T1000 (cell line): ENCODE measurements around the gene MAML2.
A peak's percentile ranks its signal among the peaks of the same experiment; 100 is the strongest.

Source experiments
- DNase-seq: peaks from one replicate; lab custom pipeline; 2025; ENCODE audit warnings: mixed read lengths; lab: John Stamatoyannopoulos, UW

The MAML2 gene

DNA sequence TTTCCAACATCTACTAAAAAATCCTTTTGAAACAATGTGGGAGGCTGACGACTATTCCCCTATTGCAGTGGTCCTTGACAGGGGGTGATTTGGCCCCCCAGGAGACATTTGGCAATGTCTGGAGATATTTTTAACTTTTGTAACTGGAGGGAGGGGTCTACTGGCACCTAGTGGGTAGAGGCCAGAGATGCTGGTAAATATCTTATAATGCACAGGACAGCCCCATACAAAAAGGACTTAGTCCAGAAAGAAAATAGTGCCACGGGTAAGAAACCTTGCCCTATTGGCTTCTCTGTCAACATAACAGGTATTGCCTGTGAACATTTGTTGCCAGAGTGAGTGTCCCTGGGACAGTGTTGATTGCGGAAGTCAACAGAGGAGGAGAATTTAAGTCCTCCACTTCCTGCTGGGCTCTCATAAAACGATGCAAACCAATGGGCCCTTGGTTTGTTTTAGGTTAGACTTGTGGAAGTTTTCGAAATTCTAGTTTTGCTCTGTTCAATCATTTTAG, 101.6 kb downstream of the MAML2 start:
- DNase-seq = no peak

- DNase-seq = no peak
Observed at GRCh38 chr11:96238563-96239135, 104.3 kb downstream of the MAML2 start.

GRCh38 chr11:96237766-96238266, 105.2 kb downstream of the MAML2 start:
- no peak for DNase-seq

DNA sequence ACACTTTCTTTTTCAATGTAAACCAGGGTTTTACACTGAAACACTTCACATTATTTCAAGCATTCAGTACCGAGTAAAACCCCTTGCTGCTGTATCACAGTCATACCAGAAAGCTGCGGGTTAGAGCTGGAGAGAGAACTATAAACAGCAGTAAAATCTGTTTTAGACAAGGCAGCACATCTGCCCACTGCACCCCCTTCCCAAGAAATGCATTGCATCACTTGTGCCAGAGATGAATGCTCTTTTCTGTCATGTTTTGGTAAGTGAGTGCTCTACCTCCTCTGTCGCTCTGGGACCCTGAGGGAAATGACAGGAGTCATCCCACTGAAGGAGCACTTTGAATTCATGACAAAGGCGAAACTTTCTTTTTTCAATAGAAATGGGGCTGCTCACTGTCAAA, 107.2 kb downstream of the MAML2 start:
- no peak for DNase-seq

DNA sequence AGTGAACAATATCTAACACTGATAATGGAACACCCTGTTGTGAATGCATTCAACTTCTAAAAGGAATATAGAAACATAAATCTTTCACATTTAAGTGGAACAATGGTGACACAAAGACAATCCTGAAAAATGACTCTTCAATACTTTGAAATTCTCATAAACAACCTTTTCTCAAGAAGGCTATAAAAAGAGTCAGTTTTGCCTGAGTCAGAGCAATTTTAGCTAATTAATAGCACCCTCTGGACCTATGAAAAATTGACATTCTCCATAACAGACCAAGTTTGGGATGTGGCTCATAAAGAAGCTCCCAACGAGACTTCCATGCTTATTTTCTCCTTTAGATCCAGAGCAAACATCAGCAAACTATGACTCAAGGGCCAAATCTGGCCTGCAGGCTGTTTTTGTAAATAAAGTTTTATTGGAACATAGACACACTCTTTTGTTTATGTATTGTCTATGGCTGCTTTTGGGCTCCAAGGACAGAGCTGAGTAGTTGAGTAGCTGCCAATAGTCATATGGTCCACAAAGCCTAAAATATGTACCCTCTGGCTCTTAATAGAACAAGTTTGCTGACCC, 108.0 kb downstream of the MAML2 start:
- no peak for DNase-seq

GRCh38 chr11:96232132-96232531, 110.9 kb downstream of the MAML2 start:
- DNase-seq = no peak

GRCh38 chr11:96230686-96231085, 112.3 kb downstream of the MAML2 start:
- DNase-seq = no peak

DNA sequence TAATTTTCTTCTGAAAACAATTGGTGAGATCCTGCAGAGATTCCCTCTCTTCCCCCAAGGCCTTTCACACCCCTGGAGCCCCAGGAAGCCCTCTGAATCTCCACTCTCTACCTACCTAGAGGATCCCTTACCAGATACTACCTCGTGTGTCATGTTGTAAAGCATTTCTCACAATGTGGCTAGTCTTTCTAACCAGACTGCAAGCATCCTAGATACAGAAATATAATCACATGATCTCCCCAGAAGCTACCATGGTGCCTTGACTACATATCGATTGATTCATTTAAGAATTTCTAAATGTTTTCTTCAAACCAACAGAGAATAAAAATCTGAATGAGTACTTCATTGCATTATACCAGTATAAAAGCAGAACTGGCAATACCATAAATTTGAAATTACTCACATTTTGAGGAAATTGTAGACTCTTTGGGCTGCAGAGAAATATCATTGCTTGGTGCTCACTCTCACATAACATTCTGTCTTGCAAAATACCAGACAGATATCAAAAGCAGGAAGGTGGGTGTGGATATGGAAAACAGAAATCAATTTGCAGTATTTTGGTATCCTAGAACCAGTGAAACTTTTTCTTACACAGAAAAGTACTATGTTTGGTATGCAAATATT, 113.5 kb downstream of the MAML2 start:
- DNase-seq = no peak

DNA sequence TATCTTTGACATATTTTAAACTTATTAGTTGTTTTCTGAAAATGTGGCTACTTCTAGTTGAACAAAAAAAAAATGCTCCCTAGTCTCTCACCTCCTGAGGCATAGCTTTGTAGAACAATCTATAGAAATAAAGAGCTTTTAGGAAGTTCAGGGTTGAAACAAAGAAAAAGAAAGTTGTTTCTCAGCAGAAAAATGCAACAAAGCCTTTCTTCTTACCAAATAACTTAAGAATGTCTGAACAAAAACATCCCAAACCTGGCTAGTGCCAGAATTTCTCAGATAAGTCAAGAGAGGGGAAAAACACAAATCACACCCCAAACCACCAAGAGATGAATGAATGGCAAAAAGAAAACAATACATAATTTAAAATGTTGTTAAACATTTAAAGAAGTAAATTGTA, 114.1 kb downstream of the MAML2 start:
- DNase-seq = no peak

GRCh38 chr11:96228473-96228891, 114.5 kb downstream of the MAML2 start:
- peak; percentile 51 for DNase-seq

DNA sequence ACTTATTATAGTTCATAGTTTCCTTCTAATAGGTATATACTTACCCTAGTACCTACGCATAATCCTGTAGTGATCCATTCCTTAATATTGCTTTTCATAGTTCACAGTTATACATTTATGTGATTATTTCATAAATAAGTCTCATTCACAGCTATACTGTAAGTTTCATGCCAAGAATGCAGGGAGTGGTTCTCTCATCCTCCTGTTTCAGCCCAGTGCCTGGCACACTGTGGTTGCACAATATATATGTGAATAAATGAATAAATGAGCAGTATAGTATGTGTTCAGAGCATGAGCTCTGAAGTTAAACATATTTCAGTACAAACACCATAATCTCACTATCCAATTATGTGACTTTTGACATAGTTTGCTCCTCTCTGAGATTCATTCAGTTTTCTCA, 115.8 kb downstream of the MAML2 start:
- no peak for DNase-seq

- DNase-seq = no peak
Observed at GRCh38 chr11:96223083-96223482, 119.9 kb downstream of the MAML2 start.

DNA sequence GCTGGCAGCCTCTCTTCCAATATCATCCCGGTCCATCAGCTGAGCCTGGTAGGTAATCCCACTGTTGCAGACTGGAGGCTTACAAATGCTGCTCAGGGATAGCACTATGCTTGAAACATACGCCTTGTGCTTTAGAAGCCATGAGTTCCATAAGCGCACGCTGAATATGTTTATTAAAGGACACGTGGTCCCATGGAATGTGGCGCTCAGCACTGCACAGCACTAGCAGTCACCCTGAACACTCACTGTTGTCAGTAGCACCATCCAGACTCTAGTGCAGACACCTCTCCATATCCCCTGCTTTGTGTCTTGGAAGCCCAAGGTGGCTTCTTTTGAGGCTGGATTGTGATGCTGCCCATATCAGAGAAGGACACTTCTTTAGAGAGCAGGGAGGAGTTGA, 120.9 kb downstream of the MAML2 start:
- DNase-seq = no peak

GRCh38 chr11:96221244-96222070, 121.5 kb downstream of the MAML2 start:
- no peak for DNase-seq

- no peak for DNase-seq
Observed at GRCh38 chr11:96219981-96220623, 122.9 kb downstream of the MAML2 start.

GRCh38 chr11:96218901-96219300, 124.1 kb downstream of the MAML2 start:
- no peak for DNase-seq

DNA sequence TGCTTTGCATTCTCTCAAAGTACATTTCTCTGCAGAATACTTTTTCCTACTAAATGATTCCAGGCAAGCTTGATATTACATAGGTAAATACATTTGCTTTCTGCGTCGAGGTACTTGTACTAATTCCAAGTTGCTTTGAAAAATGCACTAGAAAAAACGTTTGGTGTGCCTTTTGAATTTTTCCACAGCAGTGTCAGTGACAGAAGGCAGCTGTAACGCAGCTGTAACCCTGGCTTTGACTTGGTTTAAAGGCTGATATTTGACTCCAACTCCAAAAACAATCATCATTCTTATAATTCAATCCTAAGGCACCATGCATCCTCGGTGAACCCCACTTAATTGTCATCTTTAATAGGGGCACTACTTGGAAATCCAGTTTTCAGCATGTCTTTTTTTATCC, 125.0 kb downstream of the MAML2 start:
- DNase-seq = no peak

DNA sequence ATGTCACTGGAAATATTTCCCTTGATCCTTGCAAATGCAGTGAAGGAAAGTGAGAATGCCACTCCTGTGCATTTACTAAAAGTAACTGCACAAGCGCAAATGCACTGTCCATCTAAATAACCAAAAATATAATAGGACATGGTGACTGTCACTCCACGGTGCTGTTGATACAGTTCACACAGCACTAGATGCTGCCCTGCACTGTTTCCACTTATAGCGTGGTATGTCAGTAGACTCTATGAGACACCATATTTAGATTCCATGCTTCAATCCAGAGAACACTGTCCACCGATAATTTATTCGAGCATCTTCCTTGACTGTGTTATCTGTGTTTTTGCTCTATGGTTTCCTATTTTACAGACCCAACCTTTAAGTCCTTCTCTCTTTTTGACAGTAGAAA, 125.8 kb downstream of the MAML2 start:
- no peak for DNase-seq

DNA sequence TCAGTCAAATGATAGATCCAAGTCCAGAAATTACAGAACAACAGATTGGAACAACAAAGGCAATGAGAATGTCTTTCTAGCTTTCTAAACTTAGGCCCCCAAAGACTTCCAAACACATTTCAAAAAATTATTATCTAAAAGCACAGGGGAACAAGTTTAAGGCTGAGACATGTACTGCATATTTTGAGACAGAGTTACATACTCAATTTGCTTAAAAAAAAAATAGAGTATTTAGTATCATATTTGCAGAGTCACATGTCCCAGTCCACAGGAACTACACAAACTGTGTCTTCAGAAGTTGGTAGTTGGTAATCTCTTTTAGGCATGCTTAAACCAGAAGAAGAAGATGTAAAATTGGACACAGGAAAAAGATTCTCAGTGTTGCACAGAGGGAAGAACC, 127.2 kb downstream of the MAML2 start:
- DNase-seq = no peak

DNA sequence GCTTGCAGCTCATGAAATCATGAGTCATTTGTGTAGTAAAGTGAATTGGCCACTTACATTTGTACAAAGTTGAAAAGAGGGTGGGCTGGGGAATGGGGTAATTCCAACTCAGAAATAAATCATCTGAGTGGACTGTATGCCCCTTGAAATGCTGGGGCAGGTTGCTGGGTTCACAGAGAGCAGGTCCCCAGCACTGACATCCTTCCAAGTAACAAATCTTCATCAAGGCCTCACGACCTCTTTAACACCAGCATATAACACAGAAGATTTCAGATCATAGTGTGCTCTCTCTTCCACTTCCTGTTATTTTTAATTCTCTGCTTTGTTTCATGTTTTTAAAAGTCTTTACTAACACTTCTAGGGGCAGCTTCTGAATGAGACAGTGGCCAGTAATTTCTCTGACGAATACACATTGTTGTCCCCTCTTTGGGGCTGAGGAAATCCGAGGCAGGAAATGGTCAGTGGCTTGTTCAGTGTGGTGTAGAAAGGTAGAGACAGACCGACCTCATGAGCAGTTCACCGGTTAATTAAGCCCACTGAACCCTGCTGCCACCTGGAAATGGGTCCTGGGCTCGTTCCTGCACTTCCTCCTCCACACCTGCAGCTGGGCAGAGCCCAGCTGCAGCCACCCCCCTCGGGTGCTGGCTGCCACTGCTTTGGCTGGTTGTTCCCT, 127.7 kb downstream of the MAML2 start:
- no peak for DNase-seq

DNA sequence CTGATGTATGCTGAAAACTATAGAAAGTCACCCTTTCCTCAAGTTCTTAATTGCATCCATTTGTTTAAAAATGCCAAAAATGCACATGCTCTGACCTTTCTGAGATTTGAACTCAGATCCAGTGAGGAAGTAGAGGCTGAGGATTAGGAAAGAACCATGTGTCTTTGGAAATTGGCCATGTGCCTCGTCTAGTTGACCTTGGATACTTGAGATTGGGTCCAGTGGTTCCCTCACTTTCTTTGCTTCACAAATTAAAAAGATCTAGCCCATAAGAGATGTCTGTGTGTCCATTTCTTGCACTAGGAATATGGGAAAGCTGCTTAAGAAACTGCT, 128.3 kb downstream of the MAML2 start:
- DNase-seq = no peak

DNA sequence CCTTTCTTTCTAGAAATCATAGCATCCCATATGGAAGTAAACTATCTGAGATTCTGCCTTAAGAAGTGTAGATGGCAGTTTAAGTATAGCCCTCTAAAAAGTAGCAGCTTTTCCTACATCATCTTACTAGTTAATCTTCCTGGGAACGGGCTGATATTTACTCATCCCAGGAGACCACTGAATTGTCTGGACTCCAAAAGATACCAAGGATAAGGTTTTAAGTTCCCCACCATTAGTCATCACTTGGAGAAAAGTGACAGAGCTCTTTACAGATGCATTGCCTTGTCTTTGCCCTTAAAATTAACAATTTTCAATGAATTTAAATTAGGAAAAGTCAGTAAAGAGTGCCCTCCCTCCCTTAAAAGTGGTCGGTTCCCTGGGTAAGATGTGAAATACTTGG, 129.5 kb downstream of the MAML2 start:
- peak; percentile 7 for DNase-seq
